Activated CD4-positive, alpha-beta T cell treated with anti-CD3 and anti-CD28 coated beads, Interleukin-2, amount 10 ng/mL, durations not matched to agents 24 days and 14 days (primary cell): ENCODE data around the gene GNPNAT1. TPM values are rescaled to one million over a fixed set of nuclear protein-coding genes. Genes with fewer than 3 reads are reported as not detected.
"Not testable (repeated sequence)": the region's sequence is repeated elsewhere in the genome, so short reads cannot be mapped to it uniquely, and the experiment has no call there.

Experiments
- DNase-seq: peaks from one replicate; pipeline ENCODE4 v3.0.0; 2022
- H3K27ac Mint-ChIP-seq: one replicate; pipeline ENCODE4 v1.8.0; 2022; ENCODE audit warnings: mild to moderate bottlenecking, mixed read lengths
- H3K27me3 Mint-ChIP-seq: one replicate; pipeline ENCODE4 v1.8.0; 2022; ENCODE audit warnings: mixed read lengths
- H3K36me3 Mint-ChIP-seq: one replicate; pipeline ENCODE4 v1.8.0; 2022; ENCODE audit warnings: low read depth, mild to moderate bottlenecking, mixed read lengths
- H3K4me1 Mint-ChIP-seq: one replicate; pipeline ENCODE4 v1.8.0; 2021; ENCODE audit warnings: mixed read lengths
- H3K4me3 Mint-ChIP-seq: one replicate; pipeline ENCODE4 v1.8.0; 2022; ENCODE audit warnings: mild to moderate bottlenecking, moderate library complexity, mixed read lengths
- H3K9me3 Mint-ChIP-seq: one replicate; pipeline ENCODE4 v1.8.0; 2021; ENCODE audit warnings: mixed read lengths
- intact Hi-C: fragments of 100-400 bp; cut with micrococcal nuclease; formaldehyde crosslinking; loops from one replicate; pipeline ENCODE4 v1.15.1; 2023
- total RNA-seq: library from RNA; stranded (reverse); gene quantifications from 2 replicates; pipeline ENCODE4 v1.2.3, GENCODE V29; 2022

Gene GNPNAT1
- total RNA-seq, 1 donor from 2014 or later = 30.6 TPM

DNA sequence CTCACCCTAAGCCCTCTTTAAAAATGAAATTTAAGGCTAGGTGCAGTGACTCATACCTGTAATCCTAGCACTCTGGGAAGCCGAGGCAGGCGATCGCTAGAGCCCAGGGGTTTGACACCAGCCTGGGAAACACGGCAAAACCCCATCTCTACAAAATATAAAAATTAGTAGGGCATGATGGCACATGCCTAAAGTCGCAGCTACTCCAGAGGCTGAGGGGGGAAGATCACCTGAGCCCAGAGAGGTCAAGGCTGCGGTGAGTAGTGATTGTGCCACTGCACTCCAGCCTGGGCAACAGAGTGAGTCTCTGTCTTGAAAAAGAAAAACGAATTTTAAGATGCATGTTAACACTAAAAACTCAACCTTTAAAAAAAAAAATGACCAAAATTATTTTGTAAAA lies 12.7 kb downstream of the GNPNAT1 start:
- no peaks in the 10 kb centered on the region for H3K9me3 Mint-ChIP-seq
- peaks cover 26% of the 10 kb centered on the region for H3K36me3 Mint-ChIP-seq
- no peaks in the 10 kb centered on the region for H3K27me3 Mint-ChIP-seq
- H3K27ac Mint-ChIP-seq = no peak overlapping the region
- intact Hi-C loops = no loop called here
- H3K4me3 Mint-ChIP-seq = no peak overlapping the region
- DNase-seq = no peak
- no peaks in the 10 kb centered on the region for H3K4me1 Mint-ChIP-seq

DNA sequence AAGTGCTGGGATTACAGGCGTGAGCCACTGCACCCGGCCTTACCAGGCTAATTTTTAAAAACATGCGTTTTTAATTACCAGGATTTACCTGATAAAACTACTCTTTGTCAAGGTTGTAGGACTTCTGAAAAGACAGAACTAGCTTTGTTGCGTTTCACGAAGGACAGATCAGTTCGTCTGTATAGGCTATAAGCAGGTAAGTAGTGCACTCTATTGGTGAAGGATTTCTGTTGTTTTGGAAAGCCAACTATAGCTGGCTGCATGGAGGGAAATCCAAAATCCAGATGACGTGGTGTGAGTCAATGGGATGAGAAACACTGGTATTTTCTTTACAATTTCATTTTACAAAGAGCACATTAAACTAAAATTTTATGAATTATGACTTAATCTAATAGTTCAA lies 14.6 kb downstream of the GNPNAT1 start:
- no peaks in the 10 kb centered on the region for H3K9me3 Mint-ChIP-seq
- no peaks in the 10 kb centered on the region for H3K4me1 Mint-ChIP-seq
- no peak overlapping the region for H3K4me3 Mint-ChIP-seq
- peaks cover 28% of the 10 kb centered on the region for H3K36me3 Mint-ChIP-seq
- intact Hi-C loops = no loop called here
- H3K27ac Mint-ChIP-seq = no peak overlapping the region
- DNase-seq = no peak
- no peaks in the 10 kb centered on the region for H3K27me3 Mint-ChIP-seq

- Mint-ChIP-seq H3K27me3 (no peaks in the 10 kb centered on the region), H3K9me3 (no peaks in the 10 kb centered on the region), H3K4me1 (peaks cover 10% of the 10 kb centered on the region), H3K27ac (peak overlapping the region; percentile 59), H3K4me3 (no peak overlapping the region), H3K36me3 (peaks cover 40% of the 10 kb centered on the region)
- intact Hi-C loops = no loop called here
- DNase-seq = no peak
Observed at GRCh38 chr14:52769887-52770286, 21.5 kb downstream of the GNPNAT1 start.

- Mint-ChIP-seq H3K9me3 (no peaks in the 10 kb centered on the region), H3K36me3 (peaks cover 44% of the 10 kb centered on the region), H3K27ac (no peak overlapping the region), H3K27me3 (no peaks in the 10 kb centered on the region), H3K4me3 (no peak overlapping the region), H3K4me1 (peaks cover 13% of the 10 kb centered on the region)
- intact Hi-C loops = no loop called here
- no peak for DNase-seq
Observed at GRCh38 chr14:52767058-52767833, 24.2 kb downstream of the GNPNAT1 start.

DNA sequence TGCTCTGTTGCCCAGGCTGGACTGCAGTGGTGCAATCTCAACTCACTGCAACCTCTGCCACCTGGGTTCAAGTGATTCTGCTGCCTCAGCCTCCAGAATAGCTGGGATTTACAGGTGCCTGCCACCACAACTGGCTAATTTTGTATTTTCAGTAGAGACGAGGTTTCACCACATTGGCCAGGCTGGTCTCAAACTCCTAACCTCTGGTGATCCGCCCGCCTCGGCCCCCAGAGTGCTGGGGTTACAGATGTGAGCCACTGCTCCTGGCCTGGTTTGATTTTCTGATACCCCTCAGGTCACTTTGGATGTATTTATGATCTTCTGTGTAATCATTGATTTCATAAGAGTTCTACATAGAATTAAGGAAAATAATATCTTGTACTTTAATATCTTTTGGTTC lies 28.5 kb downstream of the GNPNAT1 start:
- H3K4me1 Mint-ChIP-seq, H3K27ac Mint-ChIP-seq, intact Hi-C loops, DNase-seq, H3K27me3 Mint-ChIP-seq, H3K4me3 Mint-ChIP-seq, H3K9me3 Mint-ChIP-seq: not testable (repeated sequence)
- H3K36me3 Mint-ChIP-seq = peaks cover 40% of the 10 kb centered on the region

- no peak for DNase-seq
- Mint-ChIP-seq H3K4me1 (peaks cover 3% of the 10 kb centered on the region), H3K9me3 (no peaks in the 10 kb centered on the region), H3K4me3 (no peak overlapping the region), H3K36me3 (peaks cover 30% of the 10 kb centered on the region), H3K27ac (no peak overlapping the region), H3K27me3 (no peaks in the 10 kb centered on the region)
- intact Hi-C loops = no loop called here
Observed at GRCh38 chr14:52759145-52759544, 32.3 kb downstream of the GNPNAT1 start.

DNA sequence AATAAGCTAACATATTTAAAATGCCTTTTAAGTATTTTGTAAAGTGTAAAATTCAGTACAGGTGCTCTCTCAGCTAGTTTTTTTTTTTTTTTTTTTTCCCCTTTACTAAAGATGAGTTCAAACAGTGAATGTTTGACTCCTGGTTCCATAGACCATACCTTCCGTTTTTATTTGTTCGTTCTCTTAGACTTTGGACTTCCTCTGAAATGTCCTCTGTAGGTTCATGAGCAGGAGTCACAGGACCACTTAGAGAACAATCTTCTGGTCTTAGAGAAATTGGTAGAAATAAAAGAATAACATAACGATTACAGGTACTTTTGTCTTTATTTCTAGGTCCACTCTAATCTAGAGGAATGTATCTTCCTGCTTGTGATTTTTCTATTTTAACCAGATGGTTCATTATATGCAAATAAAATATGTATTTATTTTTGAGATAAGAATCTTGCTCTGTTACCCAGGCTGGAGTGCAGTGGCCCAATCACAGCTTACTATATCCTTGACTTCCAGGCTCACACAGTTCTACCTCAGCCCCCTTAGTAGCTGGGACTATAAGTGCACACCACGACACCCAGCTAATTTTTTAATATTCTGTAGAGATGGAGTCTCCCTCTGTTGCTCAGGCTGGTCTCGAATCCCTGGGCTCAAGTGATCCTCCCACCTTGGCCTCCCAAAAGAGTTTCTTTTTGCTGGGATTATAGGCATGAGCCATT lies 35.6 kb downstream of the GNPNAT1 start:
- peaks cover 19% of the 10 kb centered on the region for H3K36me3 Mint-ChIP-seq
- no peaks in the 10 kb centered on the region for H3K4me1 Mint-ChIP-seq
- H3K27me3 Mint-ChIP-seq = no peaks in the 10 kb centered on the region
- H3K4me3 Mint-ChIP-seq = no peak overlapping the region
- H3K9me3 Mint-ChIP-seq = no peaks in the 10 kb centered on the region
- DNase-seq = no peak
- no peak overlapping the region for H3K27ac Mint-ChIP-seq
- intact Hi-C loops = no loop called here

GRCh38 chr14:52748647-52749292 lies 42.6 kb downstream of the GNPNAT1 start:
- no peak overlapping the region for H3K4me3 Mint-ChIP-seq
- no peaks in the 10 kb centered on the region for H3K9me3 Mint-ChIP-seq
- H3K36me3 Mint-ChIP-seq = peaks cover 41% of the 10 kb centered on the region
- H3K4me1 Mint-ChIP-seq = peaks cover 7% of the 10 kb centered on the region
- no peak for DNase-seq
- intact Hi-C loops = no loop called here
- no peaks in the 10 kb centered on the region for H3K27me3 Mint-ChIP-seq
- H3K27ac Mint-ChIP-seq = no peak overlapping the region

GRCh38 chr14:52741865-52742264 lies 49.5 kb downstream of the GNPNAT1 start:
- peaks cover 31% of the 10 kb centered on the region for H3K4me1 Mint-ChIP-seq
- DNase-seq = no peak
- H3K36me3 Mint-ChIP-seq = peaks cover 21% of the 10 kb centered on the region
- peak overlapping the region; percentile 91 for H3K27ac Mint-ChIP-seq
- peak overlapping the region; percentile 75 for H3K4me3 Mint-ChIP-seq
- no peaks in the 10 kb centered on the region for H3K27me3 Mint-ChIP-seq
- intact Hi-C loops = loop anchor here (1.0 kb wide), 1 partner anchor 12 kb away; the partner anchor contains the start of gene STYX
- H3K9me3 Mint-ChIP-seq = no peaks in the 10 kb centered on the region

DNA sequence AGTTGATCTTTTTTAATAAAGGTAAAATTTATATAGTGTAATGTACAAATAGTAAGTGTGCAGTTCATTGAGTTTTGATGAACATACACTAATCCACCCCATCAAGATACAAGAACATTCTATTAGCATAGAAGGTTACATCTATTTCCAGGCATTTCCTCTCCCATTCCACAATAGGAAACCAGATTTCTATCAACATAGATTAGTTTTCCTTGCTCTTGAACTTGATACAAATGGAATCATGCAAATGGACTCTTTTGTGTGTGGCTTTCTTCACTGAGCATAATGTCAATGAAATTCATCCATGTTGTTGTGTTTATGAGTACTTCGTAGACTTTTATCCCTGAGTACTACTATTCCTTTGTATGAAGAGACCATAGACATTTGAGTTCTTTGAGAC lies 50.7 kb downstream of the GNPNAT1 start:
- Mint-ChIP-seq H3K27me3 (no peaks in the 10 kb centered on the region), H3K9me3 (no peaks in the 10 kb centered on the region), H3K4me3 (no peak overlapping the region), H3K27ac (peak overlapping the region; percentile 5), H3K36me3 (peaks cover 19% of the 10 kb centered on the region), H3K4me1 (peaks cover 36% of the 10 kb centered on the region)
- intact Hi-C loops = no loop called here
- DNase-seq = no peak

GRCh38 chr14:52738409-52738808 lies 53.0 kb downstream of the GNPNAT1 start:
- H3K9me3 Mint-ChIP-seq = no peaks in the 10 kb centered on the region
- intact Hi-C loops = no loop called here
- no peak overlapping the region for H3K4me3 Mint-ChIP-seq
- peaks cover 26% of the 10 kb centered on the region for H3K36me3 Mint-ChIP-seq
- no peak for DNase-seq
- peaks cover 37% of the 10 kb centered on the region for H3K4me1 Mint-ChIP-seq
- no peaks in the 10 kb centered on the region for H3K27me3 Mint-ChIP-seq
- H3K27ac Mint-ChIP-seq = no peak overlapping the region

DNA sequence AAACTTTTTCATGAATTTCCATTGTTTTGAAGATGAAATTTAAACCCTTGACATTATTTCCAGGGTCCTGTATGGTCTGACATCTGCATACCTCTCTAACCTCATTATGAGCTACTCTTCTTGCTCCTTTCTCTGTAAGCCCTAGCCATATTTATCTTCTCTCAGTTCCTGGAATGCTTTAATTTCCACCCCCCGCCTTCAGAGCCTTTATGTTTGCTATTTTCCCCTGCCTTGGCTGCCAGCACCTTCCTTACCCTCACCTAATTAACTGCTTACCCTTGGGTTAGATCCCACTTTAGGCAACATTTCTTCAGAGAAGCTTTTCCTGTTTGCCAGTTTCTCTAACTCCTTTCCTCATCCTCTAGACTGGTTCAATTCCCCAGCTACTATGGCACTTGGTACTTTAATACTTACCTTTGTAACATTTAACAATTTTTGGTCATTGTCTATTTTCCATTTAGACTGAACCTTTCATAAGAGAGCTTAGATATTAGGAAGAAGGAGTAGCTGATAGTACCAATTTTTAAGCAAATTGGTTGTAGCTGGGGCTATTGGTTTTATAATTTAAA lies 55.4 kb downstream of the GNPNAT1 start:
- Mint-ChIP-seq H3K4me1 (peaks cover 29% of the 10 kb centered on the region), H3K27me3 (no peaks in the 10 kb centered on the region), H3K27ac (peak overlapping the region; percentile 35), H3K4me3 (peak overlapping the region; percentile 50), H3K9me3 (no peaks in the 10 kb centered on the region), H3K36me3 (peaks cover 33% of the 10 kb centered on the region)
- DNase-seq = no peak
- intact Hi-C loops = no loop called here

- no peak overlapping the region for H3K27ac Mint-ChIP-seq
- H3K4me1 Mint-ChIP-seq = peaks cover 29% of the 10 kb centered on the region
- no peak overlapping the region for H3K4me3 Mint-ChIP-seq
- H3K9me3 Mint-ChIP-seq = no peaks in the 10 kb centered on the region
- intact Hi-C loops = no loop called here
- peaks cover 37% of the 10 kb centered on the region for H3K36me3 Mint-ChIP-seq
- H3K27me3 Mint-ChIP-seq = no peaks in the 10 kb centered on the region
- DNase-seq = no peak
Observed at GRCh38 chr14:52733824-52734223, 57.6 kb downstream of the GNPNAT1 start.

DNA sequence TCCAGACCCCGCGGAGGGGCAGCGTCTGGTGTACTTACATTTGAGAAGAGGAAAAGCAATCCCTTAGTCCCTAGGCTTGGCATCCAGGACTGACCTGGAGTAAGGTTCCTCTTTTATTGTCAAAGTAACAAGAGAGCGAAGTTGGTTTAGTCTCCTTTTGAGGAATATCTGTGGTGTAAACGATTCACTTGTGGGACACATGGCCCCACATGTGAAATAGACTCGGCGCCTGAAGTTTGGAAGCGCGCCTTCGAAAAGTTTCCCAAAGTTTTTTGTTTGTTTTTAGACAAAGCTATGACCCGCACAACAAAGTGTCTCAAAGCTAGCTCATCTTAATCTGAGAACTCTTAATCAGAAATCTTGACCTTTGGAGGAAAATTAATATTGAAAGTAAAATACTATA lies 60.7 kb downstream of the GNPNAT1 start:
- DNase-seq = no peak
- peaks cover 22% of the 10 kb centered on the region for H3K4me1 Mint-ChIP-seq
- intact Hi-C loops = loop anchor here (1.0 kb wide), 2 partner anchors 12 to 23 kb away; partner anchors contain the start of gene PSMC6

More for the DNA sequence above, 60.7 kb downstream of the GNPNAT1 start:
- Mint-ChIP-seq H3K36me3 (peaks cover 36% of the 10 kb centered on the region), H3K27me3 (no peaks in the 10 kb centered on the region), H3K9me3 (no peaks in the 10 kb centered on the region), H3K4me3 (peak overlapping the region; percentile 96), H3K27ac (peak overlapping the region; percentile 88)
